Peyer's patch (tissue), 4 donors: ENCODE results near the gene PPEF2.

Experiments
- POLR2A ChIP-seq, 2 donors: fragments of 450-650 bp; IDR thresholded peaks; one replicate each; pipeline ENCODE4 v1.5.1; 2017; ENCODE audit warnings: antibody characterized with exemption in 2 of 2, mild to moderate bottlenecking in 2 of 2, moderate library complexity in 2 of 2
- TF ChIP-seq, protein P1 (sequence below), 6 experiments: fragments of 450-650 bp in 4 of 6; fragments of 200-600 bp in 2 of 6; sonication (generic) in 1 of 6; IDR thresholded peaks; one replicate each; pipeline ENCODE4 v1.5.1; 2017 to 2019; ENCODE audit warnings: antibody characterized with exemption in 6 of 6, mild to moderate bottlenecking in 3 of 6, moderate library complexity in 1 of 6

DNA sequence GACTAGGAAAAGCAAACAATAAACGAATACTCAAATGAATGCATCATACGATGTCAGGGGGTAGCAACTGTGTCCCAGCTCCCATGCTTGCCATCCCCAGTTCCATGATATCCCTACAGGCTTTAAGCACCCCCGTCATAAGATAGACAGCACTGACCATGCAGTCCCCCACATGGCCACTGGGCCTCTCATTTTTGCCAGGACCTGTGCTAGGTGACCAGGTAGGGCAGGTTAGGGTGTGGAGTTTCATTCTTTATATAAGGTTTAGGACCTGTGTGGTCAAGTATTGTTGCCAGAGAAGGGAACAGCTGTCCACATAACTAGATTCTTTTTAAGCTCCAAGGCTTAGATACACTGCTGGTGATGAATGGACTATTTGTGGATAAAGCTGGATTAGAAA is 9.7 kb downstream of the PPEF2 start:
- TF ChIP-seq, protein P1, sequence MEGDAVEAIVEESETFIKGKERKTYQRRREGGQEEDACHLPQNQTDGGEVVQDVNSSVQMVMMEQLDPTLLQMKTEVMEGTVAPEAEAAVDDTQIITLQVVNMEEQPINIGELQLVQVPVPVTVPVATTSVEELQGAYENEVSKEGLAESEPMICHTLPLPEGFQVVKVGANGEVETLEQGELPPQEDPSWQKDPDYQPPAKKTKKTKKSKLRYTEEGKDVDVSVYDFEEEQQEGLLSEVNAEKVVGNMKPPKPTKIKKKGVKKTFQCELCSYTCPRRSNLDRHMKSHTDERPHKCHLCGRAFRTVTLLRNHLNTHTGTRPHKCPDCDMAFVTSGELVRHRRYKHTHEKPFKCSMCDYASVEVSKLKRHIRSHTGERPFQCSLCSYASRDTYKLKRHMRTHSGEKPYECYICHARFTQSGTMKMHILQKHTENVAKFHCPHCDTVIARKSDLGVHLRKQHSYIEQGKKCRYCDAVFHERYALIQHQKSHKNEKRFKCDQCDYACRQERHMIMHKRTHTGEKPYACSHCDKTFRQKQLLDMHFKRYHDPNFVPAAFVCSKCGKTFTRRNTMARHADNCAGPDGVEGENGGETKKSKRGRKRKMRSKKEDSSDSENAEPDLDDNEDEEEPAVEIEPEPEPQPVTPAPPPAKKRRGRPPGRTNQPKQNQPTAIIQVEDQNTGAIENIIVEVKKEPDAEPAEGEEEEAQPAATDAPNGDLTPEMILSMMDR (IDR thresholded peaks at IDR 0.05): no peak
- TF ChIP-seq POLR2A (IDR thresholded peaks at IDR 0.05): no peak
